NCI-H146 (cell line): Measurements from ENCODE around the gene PPP4R3B.
"Not testable (repeated sequence)": the region's sequence is repeated elsewhere in the genome, so short reads cannot be mapped to it uniquely, and the experiment has no call there.

Source experiments
- DNase-seq: peaks from one replicate; lab custom pipeline; 2025; lab: John Stamatoyannopoulos, UW

PPP4R3B gene

GRCh38 chr2:55595536-55595935 is 21.9 kb downstream of the PPP4R3B start:
- no peak for DNase-seq

- DNase-seq = no peak
These were observed 25.3 kb downstream of the PPP4R3B start for GRCh38 chr2:55592130-55592529.

GRCh38 chr2:55590810-55591440 is 26.5 kb downstream of the PPP4R3B start:
- peak; percentile 4 for DNase-seq

- no peak for DNase-seq
These were observed 31.9 kb downstream of the PPP4R3B start for GRCh38 chr2:55585451-55586080.

GRCh38 chr2:55581874-55582547 is 35.4 kb downstream of the PPP4R3B start:
- no peak for DNase-seq

GRCh38 chr2:55581435-55581834 is 36.0 kb downstream of the PPP4R3B start:
- no peak for DNase-seq

- DNase-seq = not testable (repeated sequence)
These were observed 48.4 kb downstream of the PPP4R3B start for GRCh38 chr2:55569002-55569401.

- no peak for DNase-seq
These were observed 50.1 kb downstream of the PPP4R3B start for GRCh38 chr2:55567298-55567697.

- DNase-seq = no peak
These were observed 51.8 kb downstream of the PPP4R3B start for GRCh38 chr2:55565613-55566012.

GRCh38 chr2:55560855-55561254 is 56.6 kb downstream of the PPP4R3B start:
- no peak for DNase-seq

GRCh38 chr2:55556809-55557208 is 60.6 kb downstream of the PPP4R3B start:
- DNase-seq = no peak

GRCh38 chr2:55555977-55556376 is 61.4 kb downstream of the PPP4R3B start:
- no peak for DNase-seq

- no peak for DNase-seq
These were observed 64.1 kb downstream of the PPP4R3B start for GRCh38 chr2:55553321-55553720.

- DNase-seq = peak; percentile 24
These were observed 66.9 kb downstream of the PPP4R3B start for GRCh38 chr2:55550368-55551102.

- DNase-seq = not testable (repeated sequence)
These were observed 69.7 kb downstream of the PPP4R3B start for GRCh38 chr2:55547679-55548078.

- no peak for DNase-seq
These were observed 70.4 kb downstream of the PPP4R3B start for GRCh38 chr2:55547001-55547400.

- DNase-seq = no peak
These were observed 86.8 kb downstream of the PPP4R3B start for GRCh38 chr2:55530539-55531081.

GRCh38 chr2:55526174-55526573 is 91.2 kb downstream of the PPP4R3B start:
- no peak for DNase-seq

- no peak for DNase-seq
These were observed 92.5 kb downstream of the PPP4R3B start for GRCh38 chr2:55524884-55525437.

GRCh38 chr2:55519938-55520885 is 97.2 kb downstream of the PPP4R3B start:
- DNase-seq = peak; percentile 50

GRCh38 chr2:55518841-55519165 is 98.6 kb downstream of the PPP4R3B start:
- peak; percentile 33 for DNase-seq
